Adrenal gland (tissue), 12 donors: ENCODE measurements around the gene SPDYA. TPM values are rescaled to one million over a fixed set of nuclear protein-coding genes. Genes with fewer than 3 reads are reported as not detected.

Source experiments
- polyA plus RNA-seq, 3 donors: library from polyadenylated mRNA; stranded (reverse); fragments of 200-250 nt in 2 of 3; fragments of 350-450 nt in 1 of 3; fragmentation: Illumina TruSeq in 1 of 3; extraction: RNeasy Lipid Tissue Mini Kit (QIAGEN cat#74804) in 1 of 3; gene quantifications; one replicate each; pipeline ENCODE4 v1.2.3, GENCODE V29; 2013 to 2014
- total RNA-seq, 9 donors: library from RNA; depleted of rRNA in 4 of 9; stranded (reverse); fragments of >200 nt in 4 of 9; fragments of 120-200 nt in 1 of 9; fragmentation: NEBNext Ultra II Directional in 1 of 9; extraction: Animal tissue kit (Norgen Biotek cat#: 25700) in 1 of 9; gene quantifications; one replicate each; pipeline versions ENCODE4 v1.1.0 to v1.2.4, GENCODE V29; 2013 to 2023
- donor health status: healthy with polysubstance abuse.
- donor health status: Bipolar disorder and iron deficiency.
- donor health status: DM: yes; HTN: yes; CAD: no.
- donor health status: DM: no; HTN: no; CAD: no.
- donor health status: DM: no; HTN: no; CAD: no.
- donor health status: DM: yes; HTN: yes; CAD: no.

The SPDYA gene
- total and polyA plus RNA-seq, 12 donors = 0.13 to 1.9 (median 0.30) TPM; not detected in 2

Other genes with a start within 250 kb of the SPDYA start
- gene PPP1CB, start 59.0 kb upstream of the SPDYA start, total RNA-seq = 100 to 1,000 TPM in 8 of 9 donors, 10 to 100 TPM in 1; 89.4 to 272 (median 223) TPM
- 100 to 1,000 TPM in 1 of 3 donors, 10 to 100 TPM in 2; 46.7 to 174 (median 56.1) TPM for gene PPP1CB, start 59.0 kb upstream of the SPDYA start, polyA plus RNA-seq
- 10 to 100 TPM in 8 of 9 donors, 1 to 10 TPM in 1; 8.9 to 29.6 (median 16.3) TPM for gene TRMT61B, start 59.5 kb downstream of the SPDYA start, total RNA-seq
- 10 to 100 TPM; 25.5 to 52.7 (median 37.7) TPM for gene TRMT61B, start 59.5 kb downstream of the SPDYA start, polyA plus RNA-seq
- gene WDR43, start 83.8 kb downstream of the SPDYA start, total RNA-seq = 10 to 100 TPM; 11.5 to 69.8 (median 32.4) TPM
- 10 to 100 TPM in 1 of 3 donors, 1 to 10 TPM in 2; 7.2 to 56.8 (median 9.9) TPM for gene WDR43, start 83.8 kb downstream of the SPDYA start, polyA plus RNA-seq
- gene TOGARAM2, start 170.5 kb downstream of the SPDYA start, total RNA-seq = 1 to 10 TPM in 4 of 9 donors, under 1 TPM in 5; under 0.01 to 5.3 (median 0.96) TPM
- 10 to 100 TPM in 1 of 3 donors, 1 to 10 TPM in 1, under 1 TPM in 1; 0.16 to 26.4 (median 7.5) TPM for gene TOGARAM2, start 170.5 kb downstream of the SPDYA start, polyA plus RNA-seq